PC-3 (cell line): ENCODE results near the gene TMPRSS3. TPM values are rescaled to one million over a fixed set of nuclear protein-coding genes. Genes with fewer than 3 reads are reported as not detected.
A peak's percentile ranks its signal among the peaks of the same experiment; 100 is the strongest.

Source experiments
- ATAC-seq: fragments of 200-7000 bp; cut with Tn5 transposase; 2 replicates; pipeline ENCODE4 v1.9.1; 2020; ENCODE audit warnings: mild to moderate bottlenecking, moderate library complexity
- BruUV-seq: library from RNA; stranded (reverse); fragments of 400-500 nt; replicated peaks from 2 replicates; lab custom pipeline; 2021; lab: Mats Ljungman, UMichigan
- CTCF ChIA-PET: fragments of 300-600 bp; sonication (Branson Sonifier 250); formaldehyde crosslinking; loops from one replicate; lab custom pipeline; 2022; ENCODE audit warnings: antibody characterized with exemption; lab: Charles Lee
- POLR2A ChIA-PET: fragments of 300-600 bp; sonication (Branson Sonifier 250); formaldehyde crosslinking; loops from one replicate; lab custom pipeline; 2022; ENCODE audit warnings: antibody characterized with exemption; ENCODE audit not compliant: unreplicated experiment; lab: Charles Lee
- DNase-seq: peaks from one replicate; pipeline ENCODE4 v3.0.0-alpha.2; 2015
- H2AFZ ChIP-seq: fragments of 300-600 bp; sonication (generic); 2 replicates; pipeline ENCODE4 v1.6.0; 2016; ENCODE audit warnings: antibody characterized with exemption, low read length
- H3F3A ChIP-seq: fragments of 300-600 bp; sonication (generic); one replicate; pipeline ENCODE4 v1.6.0; 2017; ENCODE audit warnings: antibody characterized with exemption, low read length, control low read depth, mild to moderate bottlenecking; ENCODE audit not compliant: unreplicated experiment
- H3K27ac ChIP-seq: fragments of 300-600 bp; sonication (generic); 2 replicates; pipeline ENCODE4 v1.5.1; 2016; ENCODE audit warnings: mild to moderate bottlenecking, low read length
- H3K27me3 ChIP-seq: fragments of 300-600 bp; sonication (generic); 2 replicates; pipeline ENCODE4 v1.6.1; 2016; ENCODE audit warnings: low read length, mixed read lengths
- H3K36me3 ChIP-seq: fragments of 300-600 bp; sonication (generic); 2 replicates; pipeline ENCODE4 v1.6.1; 2016; ENCODE audit warnings: low read depth, mixed run types, low read length, mixed read lengths
- H3K4me1 ChIP-seq: fragments of 300-600 bp; sonication (generic); 2 replicates; pipeline ENCODE4 v1.5.1; 2016; ENCODE audit warnings: low read length; ENCODE audit not compliant: insufficient read depth
- H3K4me2 ChIP-seq: fragments of 300-600 bp; sonication (generic); 2 replicates; pipeline ENCODE4 v1.6.0; 2016; ENCODE audit warnings: low read length
- H3K4me3 ChIP-seq: fragments of 300-600 bp; sonication (generic); 2 replicates; pipeline ENCODE4 v1.5.1; 2016; ENCODE audit warnings: mild to moderate bottlenecking, low read length, mixed read lengths
- H3K79me2 ChIP-seq: fragments of 300-600 bp; sonication (generic); 2 replicates; pipeline ENCODE4 v1.6.1; 2017; ENCODE audit warnings: low read length, mixed read lengths
- H3K9ac ChIP-seq: fragments of 300-600 bp; sonication (generic); 2 replicates; pipeline ENCODE4 v1.6.0; 2016; ENCODE audit warnings: mild to moderate bottlenecking, low read length
- H3K9me2 ChIP-seq: fragments of 300-600 bp; sonication (generic); replicated peaks from 2 replicates; pipeline ENCODE4 v1.6.1; 2016; ENCODE audit warnings: mixed run types, low read length, mixed read lengths
- H3K9me3 ChIP-seq: fragments of 300-600 bp; sonication (generic); 2 replicates; pipeline ENCODE4 v1.6.1; 2016; ENCODE audit warnings: low read length, mixed read lengths
- H4K20me1 ChIP-seq: fragments of 300-600 bp; sonication (generic); 2 replicates; pipeline ENCODE4 v1.6.1; 2016; ENCODE audit warnings: low read length, mixed read lengths
- EZH2 ChIP-seq: fragments of 300-600 bp; sonication (generic); IDR thresholded peaks from one replicate; pipeline ENCODE4 v1.6.1; 2017; ENCODE audit warnings: antibody characterized with exemption, mild to moderate bottlenecking, low read length; ENCODE audit not compliant: unreplicated experiment
- EZH2phosphoT487 ChIP-seq: fragments of 300-600 bp; sonication (generic); IDR thresholded peaks from 2 replicates; pipeline ENCODE4 v1.6.1; 2018; ENCODE audit warnings: mild to moderate bottlenecking, antibody characterized with exemption, low read length, borderline replicate concordance
- intact Hi-C: fragments of 100-400 bp; cut with micrococcal nuclease; formaldehyde crosslinking; loops from 2 replicates; pipeline ENCODE4 v1.9.0; 2023
- total RNA-seq: library from RNA; depleted of rRNA; stranded (reverse); fragments of >200 nt; gene quantifications from 2 replicates; pipeline ENCODE4 v1.2.3, GENCODE V29; 2014
- TF ChIP-seq, protein P1 (sequence below): fragments of 300-600 bp; sonication (generic); conservative IDR thresholded peaks from 2 replicates; pipeline ENCODE4 v1.5.1; 2017; ENCODE audit warnings: antibody characterized with exemption, low read depth, mild to moderate bottlenecking, low read length

The TMPRSS3 gene
- total RNA-seq, 1 experiment from 2014 or later = not detected

GRCh38 chr21:42384156-42384945 is 11.5 kb downstream of the TMPRSS3 start:
- Histone ChIP-seq H3K9ac (no peak overlapping the region), H3K79me2 (no peaks in the 10 kb centered on the region), H3K9me3 (no peaks in the 10 kb centered on the region), H3K4me3 (no peak overlapping the region), H2AFZ (no peak overlapping the region), H3F3A (no peaks in the 10 kb centered on the region), H3K4me1 (peaks cover 15% of the 10 kb centered on the region), H3K9me2 (no peaks in the 10 kb centered on the region), H3K27me3 (no peaks in the 10 kb centered on the region), H3K4me2 (no peak overlapping the region), H3K27ac (no peak overlapping the region), H4K20me1 (no peaks in the 10 kb centered on the region), H3K36me3 (no peaks in the 10 kb centered on the region)
- no TSS peak for BruUV-seq
- peak; percentile 39 for ATAC-seq
- DNase-seq = no peak
- intact Hi-C loops = loop anchor here (5.0 kb wide), 1 partner anchor 237 kb away; no protein-coding TSS in a partner anchor
- TF ChIP-seq EZH2 (no peak), EZH2phosphoT487 (no peak)
- TF ChIP-seq, protein P1, sequence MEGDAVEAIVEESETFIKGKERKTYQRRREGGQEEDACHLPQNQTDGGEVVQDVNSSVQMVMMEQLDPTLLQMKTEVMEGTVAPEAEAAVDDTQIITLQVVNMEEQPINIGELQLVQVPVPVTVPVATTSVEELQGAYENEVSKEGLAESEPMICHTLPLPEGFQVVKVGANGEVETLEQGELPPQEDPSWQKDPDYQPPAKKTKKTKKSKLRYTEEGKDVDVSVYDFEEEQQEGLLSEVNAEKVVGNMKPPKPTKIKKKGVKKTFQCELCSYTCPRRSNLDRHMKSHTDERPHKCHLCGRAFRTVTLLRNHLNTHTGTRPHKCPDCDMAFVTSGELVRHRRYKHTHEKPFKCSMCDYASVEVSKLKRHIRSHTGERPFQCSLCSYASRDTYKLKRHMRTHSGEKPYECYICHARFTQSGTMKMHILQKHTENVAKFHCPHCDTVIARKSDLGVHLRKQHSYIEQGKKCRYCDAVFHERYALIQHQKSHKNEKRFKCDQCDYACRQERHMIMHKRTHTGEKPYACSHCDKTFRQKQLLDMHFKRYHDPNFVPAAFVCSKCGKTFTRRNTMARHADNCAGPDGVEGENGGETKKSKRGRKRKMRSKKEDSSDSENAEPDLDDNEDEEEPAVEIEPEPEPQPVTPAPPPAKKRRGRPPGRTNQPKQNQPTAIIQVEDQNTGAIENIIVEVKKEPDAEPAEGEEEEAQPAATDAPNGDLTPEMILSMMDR = no peak
- CTCF ChIA-PET = interaction anchor here (0.6 to 0.9 kb wide), 2 partner anchors 9 to 46 kb away, joined by 3 to 5 read pairs; no protein-coding TSS in a partner anchor
- POLR2A ChIA-PET = interaction anchor here (0.6 kb wide), 1 partner anchor 18 kb away, joined by 11 read pairs; the partner anchor contains the start of gene TFF1

GRCh38 chr21:42383331-42383730 is 12.5 kb downstream of the TMPRSS3 start:
- ATAC-seq = no peak
- Histone ChIP-seq H3K27ac (no peak overlapping the region), H3K9me2 (no peaks in the 10 kb centered on the region), H2AFZ (no peak overlapping the region), H3K4me1 (peaks cover 8% of the 10 kb centered on the region; the same call in 1 of the 2 replicates), H3K36me3 (no peaks in the 10 kb centered on the region), H3K4me2 (no peak overlapping the region), H3K9ac (no peak overlapping the region), H3K79me2 (no peaks in the 10 kb centered on the region), H3K4me3 (no peak overlapping the region), H3F3A (no peaks in the 10 kb centered on the region), H3K27me3 (no peaks in the 10 kb centered on the region), H4K20me1 (no peaks in the 10 kb centered on the region), H3K9me3 (no peaks in the 10 kb centered on the region)
- DNase-seq = no peak
- ChIA-PET POLR2A (no interaction called here), CTCF (interaction anchor here (0.6 kb wide), 1 partner anchor 300 kb away, joined by 3 read pairs; no protein-coding TSS in a partner anchor)
- no TSS peak for BruUV-seq
- TF ChIP-seq EZH2 (no peak), EZH2phosphoT487 (no peak)
- TF ChIP-seq, protein P1 = no peak
- intact Hi-C loops = loop anchor here (5.0 kb wide), 1 partner anchor 236 kb away; no protein-coding TSS in a partner anchor
